NCI-H2171 (cell line): Measurements from ENCODE around the gene DIO2.

Source experiments
- DNase-seq: peaks from one replicate; lab custom pipeline; 2025; lab: John Stamatoyannopoulos, UW

DIO2 gene

DNA sequence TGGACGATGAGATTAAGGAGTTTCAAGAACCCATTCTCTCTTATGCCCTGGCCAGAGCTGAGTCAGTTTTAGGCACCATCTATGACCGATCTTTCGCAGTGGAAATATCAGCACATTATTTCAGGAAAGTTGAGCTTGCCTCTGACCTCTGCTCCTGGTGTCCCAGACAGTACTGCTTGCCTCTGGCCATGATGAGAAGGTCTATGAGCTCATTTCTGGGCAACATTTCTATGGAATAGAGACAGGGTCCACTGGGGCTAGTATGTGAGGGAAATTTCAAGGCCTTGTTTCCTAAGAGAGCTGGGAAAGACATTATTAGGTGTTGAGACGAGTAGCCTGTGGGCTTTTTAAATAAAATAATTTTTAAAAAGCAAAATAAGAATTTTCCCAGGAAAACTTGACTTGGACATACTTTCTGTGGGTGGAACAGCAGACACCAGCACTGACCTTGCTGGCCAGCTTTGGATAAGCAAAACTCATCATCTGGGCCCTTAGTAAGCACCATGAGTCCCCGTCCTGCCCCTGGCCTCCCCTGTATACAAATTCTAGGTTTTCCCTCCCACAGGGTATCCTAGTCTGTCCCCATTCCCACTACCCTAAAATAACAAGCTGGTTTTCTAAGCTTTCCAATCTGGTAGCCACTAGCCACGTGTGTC lies 43.4 kb downstream of the DIO2 start:
- no peak for DNase-seq

- peak; percentile 6 for DNase-seq
Measured at GRCh38 chr14:80164991-80165721, 46.1 kb downstream of the DIO2 start.

GRCh38 chr14:80152763-80153162 lies 58.5 kb downstream of the DIO2 start:
- no peak for DNase-seq

GRCh38 chr14:80152166-80152565 lies 59.1 kb downstream of the DIO2 start:
- DNase-seq: no peak

DNA sequence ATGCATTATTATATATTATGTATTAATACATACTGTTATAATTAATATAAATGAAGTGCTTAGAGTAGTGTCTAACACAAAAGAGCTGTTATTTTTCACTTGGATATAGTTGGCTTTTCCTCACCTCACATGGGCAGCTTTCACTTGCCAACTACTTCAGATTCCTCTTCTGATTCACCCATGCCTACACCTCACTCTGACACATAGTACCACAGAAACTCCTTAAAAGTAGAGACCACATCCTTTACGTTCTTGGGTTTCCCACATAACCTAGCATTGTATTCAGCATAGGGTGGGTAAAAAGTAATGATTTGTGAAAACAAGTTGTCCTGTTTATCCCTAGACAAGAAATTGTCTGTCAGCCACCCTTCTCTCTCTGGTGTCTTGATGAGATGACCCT lies 61.0 kb downstream of the DIO2 start:
- DNase-seq: no peak
